HCT116 (cell line): Measurements from ENCODE around the gene PPDPF. TPM values are rescaled to one million over a fixed set of nuclear protein-coding genes. Genes with fewer than 3 reads are reported as not detected.

Experiments
- ATAC-seq: fragments of 200-7000 bp; cut with Tn5 transposase; 2 replicates; pipeline ENCODE4 v1.9.1; 2020; ENCODE audit warnings: mild to moderate bottlenecking, moderate library complexity
- BruUV-seq: library from RNA; stranded (reverse); fragments of 400-500 nt; replicated peaks from 2 replicates; lab custom pipeline; 2021; lab: Mats Ljungman, UMichigan
- CTCF ChIA-PET: fragments of 300-600 bp; sonication (Branson Sonifier 250); formaldehyde crosslinking; loops from one replicate; lab custom pipeline; 2021; ENCODE audit warnings: antibody characterized with exemption; lab: Charles Lee
- POLR2A ChIA-PET: fragments of 300-600, 350-600 bp; sonication (Branson Sonifier 250); formaldehyde crosslinking; loops from one replicate; lab custom pipeline; 2021; ENCODE audit warnings: antibody characterized with exemption; lab: Charles Lee
- RAD21 ChIA-PET, 2 experiments: fragments of 300-600 bp; sonication (Branson Sonifier 250); formaldehyde crosslinking; loops; one replicate each; lab custom pipeline; 2023; ENCODE audit warnings: low total read pairs in 2 of 2; ENCODE audit not compliant: uncharacterized antibody in 2 of 2, unreplicated experiment in 2 of 2, low non-redundant PET in 1 of 2; lab: Charles Lee
- DNase-seq: peaks from one replicate; pipeline ENCODE4 v3.0.0-alpha.2; 2010; ENCODE audit warnings: low read depth, low spot score
- H2AFZ ChIP-seq: fragments of 200-600 bp; shearing (Covaris generic), sonication (generic); 2 replicates; pipeline ENCODE4 v1.6.1; 2017; ENCODE audit warnings: low read depth, mixed run types, mixed read lengths, antibody characterized with exemption, low read length; ENCODE audit not compliant: poor library complexity, severe bottlenecking
- H3K27ac ChIP-seq: 2 replicates; pipeline ENCODE4 v1.5.1; 2012; ENCODE audit warnings: low read depth, low read length
- H3K27me3 ChIP-seq: fragments of 200-600 bp; sonication (generic); 2 replicates; pipeline ENCODE4 v1.6.1; 2016; ENCODE audit warnings: mixed run types, low read length, mixed read lengths; ENCODE audit not compliant: insufficient read depth
- H3K36me3 ChIP-seq, 2 experiments: fragments of 200-500 bp in 1 of 2; fragments of 200-600 bp in 1 of 2; sonication (Bioruptor generic) in 1 of 2; sonication (generic) in 1 of 2; 2 replicates each; pipeline versions ENCODE4 v1.5.1 to v1.6.1; 2014 to 2016; ENCODE audit warnings: low read length in 2 of 2, inconsistent platforms in 1 of 2, mixed read lengths in 1 of 2, mixed run types in 1 of 2; ENCODE audit not compliant: insufficient read depth in 2 of 2, control insufficient read depth in 1 of 2
- H3K4me1 ChIP-seq, 2 experiments: fragments of 200-600 bp in 1 of 2; sonication (generic) in 1 of 2; 2 replicates each; pipeline versions ENCODE4 v1.5.1 to v1.6.1; 2012 to 2017; ENCODE audit warnings: low read length in 2 of 2, inconsistent platforms in 1 of 2, mild to moderate bottlenecking in 1 of 2, mixed read lengths in 1 of 2, mixed run types in 1 of 2, moderate library complexity in 1 of 2; ENCODE audit not compliant: insufficient read depth in 2 of 2, control insufficient read depth in 1 of 2
- H3K4me2 ChIP-seq: fragments of 200-600 bp; sonication (generic); 2 replicates; pipeline ENCODE4 v1.6.1; 2017; ENCODE audit warnings: mixed run types, low read length, mixed read lengths
- H3K4me3 ChIP-seq, 2 experiments: fragments of 200-600 bp in 1 of 2; sonication (generic) in 1 of 2; replicated peaks in 1 of 2; 2 replicates each; pipeline ENCODE4 v1.5.1; 2011 to 2016; ENCODE audit warnings: low read length in 2 of 2, control low read depth in 1 of 2, low read depth in 1 of 2, mild to moderate bottlenecking in 1 of 2, mixed read lengths in 1 of 2, mixed run types in 1 of 2
- H3K79me2 ChIP-seq: fragments of 200-600 bp; sonication (generic); 2 replicates; pipeline ENCODE4 v1.6.1; 2017; ENCODE audit warnings: mild to moderate bottlenecking, mixed run types, low read length, moderate library complexity, mixed read lengths; ENCODE audit not compliant: insufficient read depth
- H3K9ac ChIP-seq: fragments of 200-600 bp; sonication (generic); 2 replicates; pipeline ENCODE4 v1.6.1; 2016; ENCODE audit warnings: low read length, mixed read lengths
- H3K9me2 ChIP-seq: fragments of 200-600 bp; sonication (generic), shearing (Covaris generic); 2 replicates; pipeline ENCODE4 v1.6.1; 2017; ENCODE audit warnings: mixed run types, mild to moderate bottlenecking, moderate library complexity; ENCODE audit not compliant: insufficient read depth
- H3K9me3 ChIP-seq, 2 experiments: fragments of 200-500 bp in 1 of 2; fragments of 200-600 bp in 1 of 2; sonication (Bioruptor generic) in 1 of 2; sonication (generic) in 1 of 2; 2 replicates each; pipeline ENCODE4 v1.6.1; 2014 to 2017; ENCODE audit warnings: low read length in 2 of 2, mixed read lengths in 2 of 2, inconsistent platforms in 1 of 2, low read depth in 1 of 2, mild to moderate bottlenecking in 1 of 2, mixed run types in 1 of 2, moderate library complexity in 1 of 2; ENCODE audit not compliant: control insufficient read depth in 1 of 2, insufficient read depth in 1 of 2
- H4K20me1 ChIP-seq: fragments of 200-600 bp; sonication (generic), shearing (Covaris generic); 2 replicates; pipeline ENCODE4 v1.6.1; 2017; ENCODE audit warnings: mixed run types, mild to moderate bottlenecking, moderate library complexity; ENCODE audit not compliant: insufficient read depth
- ATF3 ChIP-seq: IDR thresholded peaks from 2 replicates; pipeline ENCODE4 v1.6.1; 2012
- CBX3 ChIP-seq: IDR thresholded peaks from 2 replicates; pipeline ENCODE4 v1.6.1; 2012; ENCODE audit warnings: low read depth
- CEBPB ChIP-seq: IDR thresholded peaks from 2 replicates; pipeline ENCODE4 v1.6.1; 2012; ENCODE audit warnings: low read depth
- ELF1 ChIP-seq: IDR thresholded peaks from 2 replicates; pipeline ENCODE4 v1.6.1; 2012; ENCODE audit warnings: low read depth, borderline replicate concordance
- EZH2phosphoT487 ChIP-seq: fragments of 200-600 bp; IDR thresholded peaks from 2 replicates; pipeline ENCODE4 v1.6.1; 2018; ENCODE audit warnings: antibody characterized with exemption, borderline replicate concordance
- FOSL1 ChIP-seq: IDR thresholded peaks from 2 replicates; pipeline ENCODE4 v1.6.1; 2012; ENCODE audit warnings: low read depth
- JUND ChIP-seq: IDR thresholded peaks from 2 replicates; pipeline ENCODE4 v1.6.1; 2012
- POLR2A ChIP-seq: IDR thresholded peaks from 2 replicates; pipeline ENCODE4 v1.7.0; 2011; ENCODE audit warnings: borderline replicate concordance; ENCODE audit not compliant: insufficient read depth, insufficient read length; ENCODE audit errors: extremely low read depth
- POLR2AphosphoS5 ChIP-seq: IDR thresholded peaks from 2 replicates; pipeline ENCODE4 v1.6.1; 2011; ENCODE audit warnings: mild to moderate bottlenecking, low read depth, low read length, moderate library complexity
- RAD21 ChIP-seq: IDR thresholded peaks from 2 replicates; pipeline ENCODE4 v1.6.1; 2012; ENCODE audit warnings: low read depth, mild to moderate bottlenecking
- REST ChIP-seq: IDR thresholded peaks from 2 replicates; pipeline ENCODE4 v1.6.1; 2012; ENCODE audit warnings: low read depth
- SIN3A ChIP-seq: IDR thresholded peaks from 2 replicates; pipeline ENCODE4 v1.6.1; 2012; ENCODE audit warnings: low read depth
- SP1 ChIP-seq: IDR thresholded peaks from 2 replicates; pipeline ENCODE4 v1.6.1; 2012; ENCODE audit warnings: low read depth
- SRF ChIP-seq: IDR thresholded peaks from 2 replicates; pipeline ENCODE4 v1.6.1; 2012; ENCODE audit warnings: low read depth
- TCF7L2 ChIP-seq: IDR thresholded peaks from 2 replicates; pipeline ENCODE4 v1.7.0; 2011; ENCODE audit warnings: borderline replicate concordance, inconsistent platforms; ENCODE audit not compliant: insufficient read depth, insufficient read length; ENCODE audit errors: extremely low read depth
- YY1 ChIP-seq: IDR thresholded peaks from 2 replicates; pipeline ENCODE4 v1.6.1; 2011; ENCODE audit warnings: low read length, low read depth, moderate library complexity, mild to moderate bottlenecking; ENCODE audit not compliant: insufficient replicate concordance; ENCODE audit errors: extremely low read depth
- ZBTB33 ChIP-seq: IDR thresholded peaks from 2 replicates; pipeline ENCODE4 v1.6.1; 2011; ENCODE audit warnings: mild to moderate bottlenecking, low read length, moderate library complexity; ENCODE audit not compliant: insufficient replicate concordance; ENCODE audit errors: extremely low read depth
- ZNF274 ChIP-seq: fragments of 200-500 bp; sonication (Bioruptor generic); IDR thresholded peaks from 2 replicates; pipeline ENCODE4 v1.6.1; 2014; ENCODE audit warnings: mild to moderate bottlenecking, low read depth, low read length, inconsistent platforms
- intact Hi-C: fragments of 100-400 bp; cut with micrococcal nuclease; formaldehyde crosslinking; loops from 2 replicates; pipeline ENCODE4 v1.10.0; 2022
- total RNA-seq: library from RNA; stranded (reverse); gene quantifications from one replicate; pipeline ENCODE4 v1.2.1, GENCODE V29; 2021; ENCODE audit not compliant: unreplicated experiment
- TF ChIP-seq, protein P1 (sequence below): IDR thresholded peaks from 2 replicates; pipeline ENCODE4 v1.6.1; 2012

Gene PPDPF
- total RNA-seq, 1 experiment from 2014 or later = 346 TPM

DNA sequence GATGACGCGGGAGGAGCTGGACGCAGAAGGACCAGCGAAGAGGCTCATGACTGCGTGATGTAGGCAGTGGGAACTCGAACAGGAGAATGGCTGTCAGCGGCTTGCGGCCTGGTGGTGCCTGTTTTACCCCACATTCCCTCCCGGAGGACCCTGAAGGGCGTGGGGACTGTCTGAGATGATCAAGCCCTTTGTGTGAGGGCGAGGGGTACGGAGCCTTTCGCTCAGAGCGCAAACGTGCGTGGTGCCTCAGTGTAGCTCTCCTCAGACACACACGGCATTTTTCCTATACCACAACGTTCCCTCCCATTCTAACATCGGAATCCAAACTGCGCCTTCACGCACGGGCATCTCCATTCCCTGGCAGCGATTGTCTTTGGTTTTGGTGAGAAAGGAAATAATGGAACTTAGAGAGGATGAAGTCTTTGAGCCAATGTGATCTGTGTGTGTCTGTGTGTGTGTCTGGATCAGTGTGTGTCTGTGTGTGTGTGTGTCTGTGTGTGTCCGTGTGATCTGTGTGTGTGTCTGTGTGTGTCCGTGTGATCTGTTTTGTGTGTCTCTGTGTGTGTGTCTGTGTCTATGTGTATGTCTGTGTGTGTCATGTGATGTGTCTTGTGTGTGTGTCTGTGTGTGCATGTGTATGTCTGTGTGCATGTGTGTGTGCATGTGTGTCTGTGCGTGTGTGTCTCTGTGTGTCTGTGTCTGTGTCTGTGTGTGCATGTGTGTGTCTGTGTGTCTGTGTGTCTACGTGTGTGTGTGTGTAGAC lies 11.3 kb downstream of the PPDPF start:
- intact Hi-C loops = loop anchor here (10.0 kb wide), 1 partner anchor 97 kb away; no protein-coding TSS in a partner anchor

More for the DNA sequence above, 11.3 kb downstream of the PPDPF start:
- no peak overlapping the region for H3K9ac ChIP-seq
- no peaks in the 10 kb centered on the region for H4K20me1 ChIP-seq
- no peak for ATAC-seq
- H3K79me2 ChIP-seq = no peaks in the 10 kb centered on the region
- H3K4me3 ChIP-seq = no peak overlapping the region
- no peaks in the 10 kb centered on the region for H3K9me3 ChIP-seq
- H3K36me3 ChIP-seq = no peaks in the 10 kb centered on the region
- H3K27me3 ChIP-seq = no peaks in the 10 kb centered on the region
- peaks cover 23 to 32% of the 10 kb centered on the region in 2 experiments for H3K4me1 ChIP-seq
- RAD21 ChIA-PET = no interaction called here
- POLR2A ChIA-PET = interaction anchor here (2.4 kb wide), 1 partner anchor 11 kb away, joined by 7 read pairs; the partner anchor contains the start of gene PPDPF
- no peak overlapping the region for H2AFZ ChIP-seq
- CTCF ChIA-PET = interaction anchor here (0.7 to 1.6 kb wide), 2 partner anchors 11 to 448 kb away, joined by 3 read pairs; no protein-coding TSS in a partner anchor
- no peak overlapping the region for H3K4me2 ChIP-seq
- no peak overlapping the region for H3K27ac ChIP-seq
- H3K9me2 ChIP-seq = no peaks in the 10 kb centered on the region
- BruUV-seq = no TSS peak
- TF ChIP-seq, protein P1, sequence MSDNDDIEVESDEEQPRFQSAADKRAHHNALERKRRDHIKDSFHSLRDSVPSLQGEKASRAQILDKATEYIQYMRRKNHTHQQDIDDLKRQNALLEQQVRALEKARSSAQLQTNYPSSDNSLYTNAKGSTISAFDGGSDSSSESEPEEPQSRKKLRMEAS = no peak
- no peak for TF ChIP-seq JUND
- no peak for TF ChIP-seq POLR2AphosphoS5
- no peak for TF ChIP-seq REST
- no peak for TF ChIP-seq RAD21
- TF ChIP-seq SP1 = no peak
- TF ChIP-seq FOSL1 = no peak
- TF ChIP-seq ZNF274 = no peak
- TF ChIP-seq ELF1 = no peak
- no peak for TF ChIP-seq CEBPB
- no peak for TF ChIP-seq EZH2phosphoT487
- no peak for TF ChIP-seq ZBTB33
- no peak for TF ChIP-seq ATF3
- TF ChIP-seq SIN3A = no peak
- TF ChIP-seq TCF7L2 = no peak
- no peak for TF ChIP-seq CBX3
- TF ChIP-seq YY1 = no peak
- TF ChIP-seq POLR2A = no peak
- no peak for TF ChIP-seq SRF
- TF ChIP-seq, all 23 proteins: peak for 0
- no peak for DNase-seq
